Jurkat, Clone E6-1 (cell line): ENCODE results near the gene RIC1.
A peak's percentile ranks its signal among the peaks of the same experiment; 100 is the strongest.
"Not testable (repeated sequence)": the region's sequence is repeated elsewhere in the genome, so short reads cannot be mapped to it uniquely, and the experiment has no call there.

Source experiments
- DNase-seq: peaks from one replicate; pipeline ENCODE4 v3.0.0-alpha.2; 2011; ENCODE audit warnings: low read depth, low spot score
- H3K4me3 ChIP-seq: 2 replicates; pipeline ENCODE4 v1.5.1; 2011; ENCODE audit warnings: mild to moderate bottlenecking, low read length, control low read depth, moderate library complexity

Gene RIC1

DNA sequence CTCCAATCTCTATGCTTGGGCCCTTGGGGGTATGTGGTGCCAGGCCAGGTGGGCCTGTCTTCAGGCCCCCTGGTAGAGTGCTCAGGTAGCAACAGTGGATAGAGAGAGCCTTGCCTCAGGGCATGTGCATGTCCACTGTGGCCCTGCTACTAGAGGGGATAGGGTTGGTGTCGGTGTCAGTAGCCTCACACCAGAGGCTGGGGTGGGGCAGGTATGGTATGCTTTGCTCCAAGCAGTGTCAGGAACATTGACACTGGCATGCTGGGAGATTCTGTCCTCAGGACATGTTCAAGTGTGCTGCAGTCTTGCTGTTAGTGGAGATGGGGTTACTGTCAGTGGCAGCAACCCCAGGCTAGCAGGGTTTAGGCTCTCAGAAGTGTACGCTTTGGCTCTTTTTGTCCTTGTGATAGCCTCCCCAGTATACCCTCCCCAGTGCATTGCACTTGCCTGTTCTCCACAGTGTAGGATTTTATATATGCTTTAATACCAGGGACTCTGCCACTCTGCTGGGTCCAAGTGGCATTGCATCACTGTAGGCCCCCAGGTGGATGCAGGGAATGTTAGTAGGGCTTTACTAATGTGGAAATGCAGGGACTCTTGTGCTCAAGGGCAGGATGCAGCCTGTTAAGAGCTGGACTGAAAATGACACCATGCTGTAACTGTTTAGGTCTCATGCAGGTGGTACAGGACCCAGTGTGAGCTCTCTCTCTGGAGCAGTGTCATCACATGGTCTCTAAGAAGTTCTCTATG is 21.6 kb downstream of the RIC1 start:
- H3K4me3 ChIP-seq = no peak overlapping the region
- DNase-seq = no peak

DNA sequence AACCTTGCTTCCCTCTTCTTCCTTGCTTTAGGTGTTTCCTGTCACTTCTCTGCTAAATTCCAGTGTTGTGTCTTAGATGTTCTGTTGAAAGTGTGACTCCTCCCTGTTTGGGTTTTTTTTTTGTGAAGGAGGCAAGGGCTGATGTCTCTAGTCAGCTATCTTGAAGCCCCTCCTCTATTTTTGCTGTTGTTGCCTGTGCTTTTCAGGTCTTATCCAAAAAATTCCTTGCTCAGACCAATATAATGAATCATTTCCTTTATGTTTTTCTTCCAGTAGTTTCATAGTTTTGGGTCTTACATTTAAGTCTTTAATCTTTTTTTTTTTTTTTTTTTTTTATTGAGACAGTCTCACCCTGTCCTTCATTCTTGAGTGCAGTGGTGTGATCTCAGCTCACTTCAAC is 22.3 kb downstream of the RIC1 start:
- H3K4me3 ChIP-seq = no peak overlapping the region
- no peak for DNase-seq

DNA sequence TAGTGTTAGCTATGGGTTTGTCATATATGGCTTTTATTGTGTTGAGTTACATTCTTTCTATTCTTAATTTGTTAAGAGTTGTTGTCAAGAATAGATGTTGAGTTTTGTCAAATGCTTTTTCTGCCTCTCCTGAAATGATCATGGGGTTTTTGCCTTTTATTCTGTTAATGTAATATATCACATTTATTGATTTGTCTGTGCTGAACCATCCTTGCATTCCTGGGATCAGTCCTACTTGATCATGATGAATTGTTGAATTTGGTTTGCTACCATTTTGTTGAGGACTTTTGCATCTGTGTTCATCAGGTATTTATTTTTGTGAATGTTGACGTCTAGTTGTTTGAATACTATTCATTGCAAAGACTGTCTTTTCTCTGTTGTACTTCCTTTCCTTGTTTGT is 23.9 kb downstream of the RIC1 start:
- DNase-seq = no peak
- no peak overlapping the region for H3K4me3 ChIP-seq

DNA sequence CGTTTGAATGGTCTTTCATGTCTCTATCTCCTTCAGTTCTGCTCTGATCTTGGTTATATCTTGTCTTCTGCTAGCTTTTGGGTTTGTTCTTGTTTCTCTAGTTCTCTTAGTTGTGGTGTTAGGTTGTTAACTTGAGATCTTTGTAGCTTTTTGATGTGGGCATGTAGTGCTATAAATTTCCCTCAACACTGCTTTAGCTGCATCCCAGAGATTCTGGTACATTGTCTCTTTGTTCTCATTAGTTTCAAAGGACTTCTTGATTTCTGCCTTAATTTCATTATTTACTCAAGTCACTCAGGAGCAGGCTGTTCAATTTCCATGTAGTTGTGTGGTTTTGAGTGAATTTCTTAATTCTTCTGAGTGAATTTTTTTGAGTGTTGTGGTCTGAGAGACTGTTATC is 33.9 kb downstream of the RIC1 start:
- not testable (repeated sequence) for H3K4me3 ChIP-seq, DNase-seq

DNA sequence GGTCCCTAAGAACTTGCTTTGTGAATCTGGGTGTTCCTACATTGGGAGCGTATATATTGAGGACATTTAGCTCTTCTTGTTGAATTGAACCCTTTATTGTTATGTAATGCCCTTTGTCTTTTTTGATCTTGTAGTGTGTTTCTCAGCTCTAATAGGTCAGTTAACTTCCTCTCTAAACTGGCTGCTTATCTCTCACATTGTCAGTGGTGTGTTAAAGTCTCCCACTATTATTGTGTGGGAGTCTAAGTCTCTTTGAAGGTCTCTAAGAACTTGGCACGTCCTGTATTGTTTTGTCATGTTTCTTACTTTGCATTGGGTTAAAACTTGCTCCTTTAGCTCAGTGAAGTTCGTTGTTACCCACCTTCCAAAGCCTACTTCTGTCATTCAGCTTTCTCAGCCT is 36.2 kb downstream of the RIC1 start:
- no peak for DNase-seq

DNA sequence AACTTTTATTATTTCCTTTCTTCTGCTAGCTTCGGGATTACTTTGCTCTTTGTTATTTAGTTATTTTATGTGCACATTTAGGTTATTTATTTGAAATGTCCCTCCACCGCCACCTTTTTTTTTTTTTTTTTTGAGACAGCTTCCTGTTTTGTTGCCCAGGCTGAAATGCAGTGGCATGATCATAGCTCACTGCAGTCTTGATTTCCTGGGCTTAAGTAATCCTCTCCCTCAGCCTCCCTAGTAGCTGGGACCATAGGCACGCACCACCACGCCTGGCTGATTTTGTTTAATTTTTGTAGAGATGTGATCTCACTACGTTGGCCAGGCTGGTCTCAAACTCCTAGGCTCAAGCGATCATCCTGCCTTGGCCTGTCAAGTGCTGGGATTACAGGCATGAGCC is 38.5 kb downstream of the RIC1 start:
- no peak for DNase-seq
- no peak overlapping the region for H3K4me3 ChIP-seq

More for the DNA sequence above, 36.2 kb downstream of the RIC1 start:
- H3K4me3 ChIP-seq = no peak overlapping the region

DNA sequence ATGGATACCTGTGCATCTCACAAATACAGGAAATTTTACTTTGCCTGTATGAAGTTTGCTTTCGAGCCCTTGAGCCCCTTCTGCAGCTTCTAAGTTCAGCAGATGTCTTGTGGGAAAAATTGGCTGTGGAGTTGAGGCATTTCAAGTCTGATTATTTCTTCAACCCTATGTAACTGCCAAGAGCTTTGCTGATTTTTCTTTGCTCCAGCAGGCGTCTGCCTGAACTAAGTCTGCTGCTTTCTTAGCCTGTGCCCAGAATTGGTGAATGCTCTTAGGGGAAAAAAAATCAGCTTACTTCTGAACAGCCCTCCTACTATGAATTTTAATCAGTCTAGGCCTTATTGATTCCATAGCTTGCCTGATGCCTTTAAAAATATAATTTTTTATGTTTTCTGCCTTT is 41.2 kb downstream of the RIC1 start:
- DNase-seq = no peak
- H3K4me3 ChIP-seq = no peak overlapping the region

DNA sequence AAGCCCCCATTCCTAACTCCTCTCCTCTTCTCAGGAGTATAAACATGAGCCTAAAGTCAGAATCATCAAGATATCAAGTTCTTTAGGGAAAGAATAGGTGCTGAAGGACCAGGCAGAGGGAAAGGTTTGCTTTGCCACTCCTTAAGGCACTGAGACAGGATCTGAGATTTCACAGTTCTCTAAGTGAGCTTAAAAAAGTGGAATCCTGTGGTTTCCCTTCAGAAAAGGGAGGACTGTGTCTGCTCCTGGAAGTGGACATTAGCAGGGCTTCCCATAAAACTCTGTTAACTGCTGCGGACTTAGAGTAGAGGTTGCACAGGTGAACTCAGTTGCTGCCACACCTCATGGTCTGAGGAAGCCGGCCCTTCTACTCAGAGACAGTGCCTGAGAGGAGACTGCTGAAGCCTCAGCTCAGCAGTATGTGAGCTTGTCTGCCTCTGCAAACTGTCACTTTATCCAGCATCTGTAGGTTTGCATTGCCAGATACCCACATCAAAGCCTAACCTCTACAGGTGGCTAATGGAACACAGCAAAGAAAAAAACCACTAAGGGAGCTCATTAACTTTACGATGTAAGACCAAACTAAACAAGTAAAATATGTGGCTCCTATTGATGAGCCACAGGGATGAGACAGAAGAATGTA is 42.9 kb downstream of the RIC1 start:
- peak; percentile 99 for DNase-seq
- H3K4me3 ChIP-seq = peak overlapping the region; percentile 25

DNA sequence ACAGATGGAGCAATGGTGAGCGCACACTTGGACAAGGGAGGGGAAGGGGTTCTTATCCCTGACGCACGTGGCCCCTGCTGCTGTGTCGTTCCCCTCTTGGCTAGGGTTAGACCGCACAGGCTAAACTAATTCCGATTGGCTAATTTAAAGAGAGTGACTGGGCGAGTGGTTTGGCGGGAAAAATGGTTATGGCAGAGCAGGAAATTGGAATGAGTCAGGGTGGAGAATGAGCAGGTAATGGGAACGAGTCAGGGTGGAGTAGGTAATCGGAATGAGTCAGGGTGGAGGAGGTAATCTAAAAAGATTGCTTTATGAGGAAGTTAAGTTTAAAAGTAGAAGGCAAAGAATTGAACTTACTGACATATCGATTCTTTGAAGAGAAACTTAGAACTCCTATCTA is 46.1 kb downstream of the RIC1 start:
- not testable (repeated sequence) for DNase-seq, H3K4me3 ChIP-seq

DNA sequence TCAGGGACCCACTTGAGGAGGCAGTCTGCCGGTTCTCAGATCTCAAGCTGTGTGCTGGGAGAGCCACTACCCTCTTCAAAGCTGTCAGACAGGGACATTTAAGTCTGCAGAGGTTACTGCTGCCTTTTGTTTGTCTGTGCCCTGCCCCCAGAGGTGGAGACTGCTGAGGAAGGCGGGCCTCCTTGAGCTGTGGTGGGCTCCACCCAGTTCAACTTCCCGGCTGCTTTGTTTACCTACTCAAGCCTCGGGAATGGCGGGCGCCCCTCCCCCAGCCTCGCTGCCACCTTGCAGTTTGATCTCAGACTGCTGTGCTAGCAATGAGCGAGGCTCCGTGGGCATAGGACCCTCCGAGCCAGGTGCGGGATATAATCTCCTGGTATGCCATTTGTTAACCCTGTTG is 54.7 kb downstream of the RIC1 start:
- peak; percentile 42 for DNase-seq
- H3K4me3 ChIP-seq = not testable (repeated sequence)

DNA sequence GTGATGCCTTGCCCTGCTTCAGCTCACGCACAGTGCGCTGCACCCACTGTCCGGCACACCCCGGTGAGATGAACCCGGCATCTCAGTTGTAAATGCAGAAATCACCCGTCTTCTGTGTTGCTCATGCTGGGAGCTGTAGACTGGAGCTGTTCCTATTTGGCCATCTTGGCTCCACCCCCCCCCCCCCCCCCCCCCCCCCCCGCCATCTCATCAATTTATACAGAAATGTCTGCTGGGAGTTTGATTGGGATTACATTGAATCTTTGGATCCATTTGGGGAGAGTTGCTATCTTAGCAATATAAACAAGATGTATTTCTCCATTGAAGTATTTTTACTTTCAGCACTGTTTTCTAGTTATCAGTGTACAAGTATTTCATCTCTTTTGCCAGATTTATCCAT is 55.2 kb downstream of the RIC1 start:
- no peak for DNase-seq
- H3K4me3 ChIP-seq = no peak overlapping the region

DNA sequence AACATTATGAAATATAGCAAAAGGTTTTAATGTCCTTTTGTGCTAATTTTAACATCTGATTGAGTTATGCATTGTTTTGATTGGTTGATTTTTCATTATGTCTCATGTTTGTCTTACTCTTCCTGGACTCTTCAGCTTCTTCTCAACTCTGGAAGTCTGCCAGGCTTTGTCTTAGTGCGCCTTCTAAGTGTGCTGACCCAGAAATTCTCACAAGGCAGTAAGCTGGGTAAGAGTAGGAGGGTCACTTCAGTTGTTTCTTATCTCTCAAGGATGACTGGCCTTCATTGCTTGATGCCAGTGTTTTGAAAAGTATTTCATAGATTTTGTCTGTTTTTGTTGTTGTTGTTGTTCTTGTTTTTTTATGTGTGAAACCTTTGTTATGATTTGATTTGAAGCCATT is 59.2 kb downstream of the RIC1 start:
- DNase-seq = no peak
- H3K4me3 ChIP-seq = no peak overlapping the region

DNA sequence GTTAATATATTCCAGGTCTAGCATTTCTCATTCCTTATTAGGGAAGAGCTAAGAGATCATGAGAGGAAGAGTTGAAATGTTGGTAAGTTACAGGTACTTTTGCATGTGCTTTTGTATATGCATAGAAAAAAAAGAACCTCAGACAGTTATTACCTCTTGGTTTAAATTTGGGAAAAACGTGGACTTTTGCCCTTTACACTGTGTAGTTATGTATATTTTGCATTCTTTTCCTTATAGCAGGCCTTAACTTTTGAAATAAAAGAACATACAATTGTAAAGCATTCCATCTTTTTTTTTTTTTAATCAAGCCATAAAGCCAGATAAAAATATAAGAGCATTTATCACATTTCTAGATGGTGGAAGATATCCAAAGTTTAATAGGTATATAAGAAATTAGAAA is 61.4 kb downstream of the RIC1 start:
- no peak overlapping the region for H3K4me3 ChIP-seq
- DNase-seq = no peak

DNA sequence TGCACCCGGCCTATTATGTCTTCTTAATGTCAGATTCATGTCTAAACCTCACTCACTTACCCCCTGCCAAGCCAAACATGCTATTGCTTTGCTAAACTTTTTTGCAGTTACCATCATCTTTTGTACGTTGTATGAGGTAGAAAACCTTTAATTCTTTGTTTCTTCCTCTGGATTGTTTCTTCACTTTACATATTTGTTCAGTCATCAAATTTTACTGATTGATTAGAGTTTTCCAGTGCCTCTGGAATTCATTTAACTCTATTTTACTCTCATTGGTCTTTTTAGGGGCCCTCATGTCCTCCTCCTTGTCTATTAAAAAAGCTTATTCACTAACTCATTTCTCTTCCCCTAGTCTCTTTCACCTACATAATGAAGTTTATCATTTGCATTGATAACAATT is 67.0 kb downstream of the RIC1 start:
- DNase-seq = no peak
- H3K4me3 ChIP-seq = no peak overlapping the region

DNA sequence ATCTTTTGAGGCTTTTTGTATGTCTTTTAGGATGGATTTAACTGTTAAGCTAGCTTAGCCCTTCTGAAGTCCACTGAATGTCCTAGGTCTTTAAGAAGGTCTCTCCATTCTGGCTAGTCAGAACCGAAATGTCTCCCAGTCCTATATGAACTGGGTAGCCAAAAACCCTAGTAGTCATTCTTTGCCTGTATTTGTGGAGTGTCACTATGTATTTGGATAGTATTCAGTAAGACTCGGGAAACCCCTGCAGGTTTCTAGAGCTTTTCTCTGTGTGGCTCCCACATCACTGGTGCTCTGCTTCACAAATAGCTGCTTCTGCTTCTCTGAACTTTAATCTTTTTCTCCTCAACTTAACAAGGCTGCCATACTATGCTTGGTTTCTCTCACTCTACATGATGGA is 68.0 kb downstream of the RIC1 start:
- H3K4me3 ChIP-seq = no peak overlapping the region
- DNase-seq = no peak

DNA sequence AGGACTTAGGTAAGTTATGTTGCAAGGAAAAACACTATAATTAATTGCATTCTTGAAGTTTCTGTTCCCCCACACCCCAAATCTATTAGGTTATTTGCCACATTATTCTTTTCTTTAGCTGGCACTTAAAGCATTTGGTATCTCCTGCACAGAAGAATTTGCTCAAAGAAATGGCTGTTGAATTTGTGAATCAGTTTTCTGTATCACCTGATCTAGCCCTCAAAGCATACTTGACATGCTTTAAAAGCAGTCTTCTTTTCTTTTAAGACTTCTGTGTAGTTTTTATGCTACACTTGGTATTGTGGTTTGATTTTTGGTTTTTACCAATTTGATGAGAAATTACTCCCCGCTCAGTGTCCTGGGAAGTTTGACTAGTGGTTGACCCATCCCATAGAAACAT is 69.1 kb downstream of the RIC1 start:
- no peak for DNase-seq
- no peak overlapping the region for H3K4me3 ChIP-seq

DNA sequence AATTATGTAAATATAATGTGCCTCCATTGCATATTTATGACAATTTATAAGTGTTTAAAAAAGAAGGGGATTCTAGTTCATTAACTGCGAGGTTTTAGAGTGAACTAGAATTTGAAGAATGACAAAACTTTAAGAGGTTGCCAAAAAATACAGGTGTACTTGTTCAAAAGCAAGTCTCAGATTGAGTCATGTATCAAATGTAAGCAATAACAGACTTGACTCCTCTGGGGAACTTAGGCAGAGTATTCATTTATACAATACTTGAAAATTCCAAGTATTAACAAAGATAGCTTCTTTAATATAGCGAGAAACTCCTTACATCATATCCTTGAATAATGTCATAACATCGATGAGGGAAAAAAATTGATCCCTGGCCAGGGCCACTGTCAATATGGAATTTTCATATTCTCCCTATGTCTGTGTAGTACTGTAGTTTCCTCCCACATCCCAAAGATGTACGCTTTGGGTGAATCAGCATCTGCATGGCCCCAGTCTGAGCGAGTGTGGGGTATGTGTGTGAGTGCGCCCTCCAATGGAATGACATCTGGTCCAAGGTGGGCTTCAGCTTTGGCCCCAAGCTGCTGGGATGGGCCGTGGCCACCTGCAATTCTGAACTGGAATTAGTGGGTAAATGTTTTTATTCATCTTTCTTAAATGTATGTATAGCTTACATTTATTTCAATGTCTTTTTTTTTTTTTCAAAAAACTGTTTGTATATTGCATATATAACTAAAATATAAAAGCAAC is 70.1 kb downstream of the RIC1 start:
- DNase-seq = no peak
- H3K4me3 ChIP-seq = no peak overlapping the region

DNA sequence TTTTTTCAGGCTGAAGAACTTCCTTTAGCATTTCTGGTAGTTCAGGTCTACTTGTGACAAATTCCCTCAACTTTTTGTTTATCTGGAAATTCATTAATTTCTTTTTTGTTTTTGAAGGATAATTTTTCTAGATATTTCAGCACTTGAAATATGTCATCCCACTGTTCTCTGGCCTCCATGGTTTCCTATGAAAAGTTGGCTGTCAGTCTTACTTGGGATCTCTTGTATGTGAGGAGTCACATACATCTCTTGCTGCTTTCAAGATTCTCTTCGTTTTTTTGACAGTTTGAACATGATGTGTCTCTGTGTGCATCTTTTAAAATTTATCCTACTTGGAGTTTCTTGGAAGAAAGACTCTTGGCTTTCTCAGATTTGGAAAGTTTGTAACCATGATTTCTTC is 79.5 kb downstream of the RIC1 start:
- DNase-seq = no peak

DNA sequence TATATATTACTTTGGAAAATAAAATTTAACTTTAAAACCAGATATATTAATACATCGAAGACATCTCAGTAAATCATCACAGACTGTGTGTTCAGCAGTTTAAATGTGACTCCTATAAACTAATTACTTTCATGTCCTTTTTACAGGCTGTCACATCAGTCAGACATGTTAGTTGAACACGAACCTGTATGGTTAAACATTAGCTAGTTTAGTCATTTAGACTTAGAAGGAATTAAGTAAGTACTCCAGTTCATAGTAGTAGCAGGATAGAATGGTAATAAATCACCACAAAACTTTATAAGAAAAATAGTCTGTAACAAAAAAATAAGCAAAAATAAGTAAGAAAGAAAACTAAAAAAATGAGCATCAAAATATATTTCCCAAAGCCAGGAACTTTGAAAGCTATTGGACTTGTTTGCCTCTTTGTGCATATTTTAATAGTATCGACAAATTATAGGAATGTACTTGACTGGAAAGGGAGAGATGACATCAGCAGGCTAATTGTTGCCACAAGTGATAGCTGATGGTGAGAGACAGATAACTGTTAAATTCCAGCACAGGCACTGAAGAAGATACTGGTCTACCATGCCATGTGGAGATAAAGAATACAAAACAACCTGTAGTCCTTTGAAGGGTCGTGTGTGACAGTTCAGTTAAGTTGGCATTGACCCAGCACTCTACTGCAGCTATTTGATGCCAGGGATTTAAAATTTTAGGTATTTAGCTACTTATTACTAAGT is 83.9 kb downstream of the RIC1 start:
- DNase-seq = peak; percentile 19
- no peak overlapping the region for H3K4me3 ChIP-seq

More for the DNA sequence above, 79.5 kb downstream of the RIC1 start:
- no peak overlapping the region for H3K4me3 ChIP-seq
